K562 (cell line): ENCODE measurements around the gene TULP4.

Experiments used
- MCM2 ChIP-seq: fragments of 450-650 bp; IDR thresholded peaks from 2 replicates; pipeline ENCODE4 v1.6.1; 2017; ENCODE audit warnings: low read depth, mild to moderate bottlenecking
- MYNN ChIP-seq, 2 experiments: sonication (generic); formaldehyde crosslinking in 1 of 2; IDR thresholded peaks; 2 replicates each; pipeline versions ENCODE4 v1.5.0 to v1.6.1; 2016 to 2020; ENCODE audit warnings: antibody characterized with exemption in 1 of 2, missing genetic modification reagents in 1 of 2
- POLR2AphosphoS5 ChIP-seq: IDR thresholded peaks from 2 replicates; pipeline ENCODE4 v1.6.1; 2011; ENCODE audit warnings: mild to moderate bottlenecking, low read depth, low read length, moderate library complexity; ENCODE audit not compliant: control insufficient read depth, insufficient read depth
- TEAD4 ChIP-seq, 2 experiments: sonication (generic) in 1 of 2; formaldehyde crosslinking in 1 of 2; IDR thresholded peaks; 2 replicates each; pipeline versions ENCODE4 v1.6.1 to v1.8.0; 2012 to 2022; ENCODE audit warnings: borderline replicate concordance in 1 of 2, inconsistent platforms in 1 of 2, low read length in 1 of 2, mild to moderate bottlenecking in 1 of 2, missing genetic modification reagents in 1 of 2

DNA sequence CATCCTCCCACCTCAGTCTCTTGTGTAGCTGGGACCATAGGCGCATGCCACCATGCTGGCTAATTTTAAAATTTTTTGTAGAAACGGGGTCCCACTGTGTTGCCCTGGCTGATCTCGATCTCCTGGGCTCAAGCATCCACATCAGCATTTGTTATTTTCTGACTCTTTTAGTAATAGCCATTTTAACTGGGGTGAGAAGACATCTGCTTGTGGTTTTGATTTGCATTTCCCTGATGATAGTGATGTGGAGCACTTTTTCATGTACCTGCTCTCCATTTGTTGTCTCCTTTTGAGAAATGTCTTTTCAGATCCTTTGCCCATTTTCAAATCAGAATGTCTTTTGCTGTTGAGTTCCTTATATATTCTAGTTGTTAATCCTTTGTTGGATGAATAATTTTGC is 22.2 kb upstream of the TULP4 start:
- TF ChIP-seq TEAD4 (IDR thresholded peaks at IDR 0.05; ENCODE audit: low read length), result no peak
- no peak for TF ChIP-seq TEAD4 (CRISPR knock-in tag; IDR thresholded peaks at IDR 0.05; ENCODE audit: borderline replicate concordance)
- no peak for TF ChIP-seq MCM2
- no peak for TF ChIP-seq POLR2AphosphoS5
- TF ChIP-seq MYNN (IDR thresholded peaks at IDR 0.05), result no peak
- TF ChIP-seq MYNN (CRISPR knock-in tag; IDR thresholded peaks at IDR 0.05), result no peak
